Right kidney (tissue), 1 donor: ENCODE data around the gene AGAP1.

Experiments used
- DNase-seq: peaks from one replicate; pipeline ENCODE4 v3.0.0-alpha.2; 2016

Gene AGAP1

GRCh38 chr2:235883675-235884074 lies 389.8 kb downstream of the AGAP1 start:
- DNase-seq, result no peak

- DNase-seq, result no peak
Observed at GRCh38 chr2:235889302-235889630, 395.4 kb downstream of the AGAP1 start.

GRCh38 chr2:235893129-235893698 lies 399.4 kb downstream of the AGAP1 start:
- DNase-seq, result no peak

- DNase-seq, result no peak
Observed at GRCh38 chr2:235894839-235895238, 401.0 kb downstream of the AGAP1 start.

- no peak for DNase-seq
Observed at GRCh38 chr2:235896061-235896460, 402.2 kb downstream of the AGAP1 start.

GRCh38 chr2:235897992-235898391 lies 404.1 kb downstream of the AGAP1 start:
- no peak for DNase-seq

- no peak for DNase-seq
Observed at GRCh38 chr2:235898766-235899165, 404.9 kb downstream of the AGAP1 start.

- no peak for DNase-seq
Observed at GRCh38 chr2:235900631-235901030, 406.8 kb downstream of the AGAP1 start.

- no peak for DNase-seq
Observed at GRCh38 chr2:235901243-235901642, 407.4 kb downstream of the AGAP1 start.

- no peak for DNase-seq
Observed at GRCh38 chr2:235903782-235904584, 410.1 kb downstream of the AGAP1 start.

- DNase-seq, result no peak
Observed at GRCh38 chr2:235904585-235904931, 410.7 kb downstream of the AGAP1 start.

- DNase-seq, result no peak
Observed at GRCh38 chr2:235908826-235909225, 415.0 kb downstream of the AGAP1 start.

GRCh38 chr2:235909358-235909757 lies 415.5 kb downstream of the AGAP1 start:
- DNase-seq, result no peak

- no peak for DNase-seq
Observed at GRCh38 chr2:235910067-235910466, 416.2 kb downstream of the AGAP1 start.

- DNase-seq, result no peak
Observed at GRCh38 chr2:235911125-235911524, 417.3 kb downstream of the AGAP1 start.

- no peak for DNase-seq
Observed at GRCh38 chr2:235911633-235912233, 417.9 kb downstream of the AGAP1 start.

GRCh38 chr2:235914756-235915155 lies 420.9 kb downstream of the AGAP1 start:
- no peak for DNase-seq

- DNase-seq, result no peak
Observed at GRCh38 chr2:235917506-235917905, 423.7 kb downstream of the AGAP1 start.

- DNase-seq, result no peak
Observed at GRCh38 chr2:235918876-235919275, 425.0 kb downstream of the AGAP1 start.

GRCh38 chr2:235920216-235920865 lies 426.5 kb downstream of the AGAP1 start:
- DNase-seq, result no peak

GRCh38 chr2:235921508-235922191 lies 427.8 kb downstream of the AGAP1 start:
- no peak for DNase-seq

GRCh38 chr2:235922839-235923238 lies 429.0 kb downstream of the AGAP1 start:
- no peak for DNase-seq
